Endothelial cell of umbilical vein (primary cell): Measurements from ENCODE around the gene NAA40. TPM values are rescaled to one million over a fixed set of nuclear protein-coding genes. Genes with fewer than 3 reads are reported as not detected.
A peak's percentile ranks its signal among the peaks of the same experiment; 100 is the strongest.

ENCODE experiments used
- BruUV-seq: library from RNA; stranded (reverse); fragments of 400-500 nt; replicated peaks from 2 replicates; lab custom pipeline; 2021; lab: Mats Ljungman, UMichigan
- CTCF ChIA-PET: fragments of 300-600, 350-600 bp; sonication (Branson Sonifier 250); formaldehyde crosslinking; loops from one replicate; lab custom pipeline; 2021; ENCODE audit warnings: antibody characterized with exemption, inconsistent platforms; lab: Charles Lee
- POLR2A ChIA-PET: fragments of 300-600, 350-600 bp; sonication (Branson Sonifier 250); formaldehyde crosslinking; loops from one replicate; lab custom pipeline; 2021; ENCODE audit warnings: antibody characterized with exemption, inconsistent platforms; lab: Charles Lee
- DNase-seq: peaks from one replicate; pipeline ENCODE4 v3.0.0-alpha.2; 2011; ENCODE audit warnings: low read depth, low spot score
- FAIRE-seq: peaks from 2 replicates; lab custom pipeline; 2011; peaks lifted over from hg19 to GRCh38; lab: Jason Lieb, UNC
- H2AFZ ChIP-seq: 2 replicates; pipeline ENCODE4 v1.6.0; 2012; ENCODE audit warnings: low read depth, low read length, control low read depth, inconsistent platforms
- H3K27ac ChIP-seq: 2 replicates; pipeline ENCODE4 v1.5.1; 2011; ENCODE audit warnings: low read depth, mild to moderate bottlenecking, control low read depth, low read length, moderate library complexity; ENCODE audit not compliant: insufficient read depth
- H3K27me3 ChIP-seq, 2 experiments: 2 replicates each; pipeline versions ENCODE4 v1.6.0 to v1.6.1; 2011; ENCODE audit warnings: low read length in 2 of 2, mixed read lengths in 1 of 2; ENCODE audit not compliant: control insufficient read depth in 2 of 2, insufficient read depth in 2 of 2
- H3K36me3 ChIP-seq, 2 experiments: 2 replicates in 1 of 2; 3 replicates in 1 of 2; pipeline ENCODE4 v1.5.1; 2011; ENCODE audit warnings: low read length in 2 of 2, mild to moderate bottlenecking in 1 of 2, moderate library complexity in 1 of 2; ENCODE audit not compliant: control insufficient read depth in 2 of 2, insufficient read depth in 2 of 2; ENCODE audit errors: extremely low read depth in 1 of 2
- H3K4me1 ChIP-seq: 3 replicates; pipeline ENCODE4 v1.5.1; 2011; ENCODE audit warnings: mild to moderate bottlenecking, low read length; ENCODE audit not compliant: control insufficient read depth, insufficient read depth; ENCODE audit errors: extremely low read depth
- H3K4me2 ChIP-seq: 2 replicates; pipeline ENCODE4 v1.6.1; 2011; ENCODE audit warnings: low read length, control low read depth, mixed read lengths; ENCODE audit not compliant: insufficient read depth
- H3K4me3 ChIP-seq, 3 experiments: fragments of 200-600 bp in 1 of 3; sonication (generic), shearing (Covaris generic) in 1 of 3; replicated peaks in 1 of 3; 2 replicates each; pipeline ENCODE4 v1.5.1; 2011 to 2016; ENCODE audit warnings: control low read depth in 3 of 3, low read length in 3 of 3, mild to moderate bottlenecking in 2 of 3, inconsistent platforms in 1 of 3, low read depth in 1 of 3, moderate library complexity in 1 of 3; ENCODE audit not compliant: insufficient read depth in 1 of 3
- H3K79me2 ChIP-seq: 2 replicates; pipeline ENCODE4 v1.6.0; 2012; ENCODE audit warnings: low read length, inconsistent platforms; ENCODE audit not compliant: control insufficient read depth, insufficient read depth
- H3K9ac ChIP-seq: replicated peaks from 2 replicates; pipeline ENCODE3; 2011; ENCODE audit warnings: low read length, control low read depth; ENCODE audit not compliant: insufficient read depth; ENCODE audit errors: extremely low read depth
- H3K9me1 ChIP-seq: replicated peaks from 3 replicates; pipeline ENCODE4 v1.6.0; 2011; ENCODE audit warnings: mild to moderate bottlenecking, low read length; ENCODE audit not compliant: control insufficient read depth, insufficient read depth; ENCODE audit errors: extremely low read depth
- H3K9me3 ChIP-seq: replicated peaks from 2 replicates; pipeline ENCODE4 v1.5.1; 2012; ENCODE audit warnings: low read length, inconsistent platforms; ENCODE audit not compliant: control insufficient read depth, insufficient read depth
- H4K20me1 ChIP-seq: replicated peaks from 2 replicates; pipeline ENCODE3; 2011; ENCODE audit warnings: mild to moderate bottlenecking, low read length; ENCODE audit not compliant: control insufficient read depth, insufficient read depth; ENCODE audit errors: extremely low read depth
- EZH2 ChIP-seq: IDR thresholded peaks from 2 replicates; pipeline ENCODE4 v1.6.1; 2012; ENCODE audit warnings: borderline replicate concordance, low read depth, mild to moderate bottlenecking, moderate library complexity, low read length, inconsistent platforms; ENCODE audit not compliant: severe bottlenecking
- FOS ChIP-seq: IDR thresholded peaks from 2 replicates; pipeline ENCODE4 v1.6.1; 2011; ENCODE audit warnings: mild to moderate bottlenecking, low read length, moderate library complexity, borderline replicate concordance; ENCODE audit not compliant: insufficient read depth
- GATA2 ChIP-seq: IDR thresholded peaks from 2 replicates; pipeline ENCODE4 v1.7.0; 2011; ENCODE audit warnings: low read depth, mild to moderate bottlenecking, moderate library complexity, mixed read lengths, low read length; ENCODE audit not compliant: insufficient read length, insufficient read depth
- JUN ChIP-seq: IDR thresholded peaks from 2 replicates; pipeline ENCODE4 v1.6.1; 2011; ENCODE audit warnings: borderline replicate concordance, low read depth; ENCODE audit not compliant: insufficient read length, insufficient read depth
- MYC ChIP-seq: IDR thresholded peaks from one replicate; pipeline ENCODE4 v1.6.1; 2011; ENCODE audit warnings: mild to moderate bottlenecking, low read depth, low read length
- POLR2A ChIP-seq: IDR thresholded peaks from 2 replicates; pipeline ENCODE4 v1.6.1; 2012; ENCODE audit warnings: low read depth, mild to moderate bottlenecking, control low read depth, low read length
- POLR2AphosphoS5 ChIP-seq: IDR thresholded peaks from 2 replicates; pipeline ENCODE4 v1.6.1; 2012; ENCODE audit warnings: low read depth, mild to moderate bottlenecking, control low read depth, low read length, moderate library complexity; ENCODE audit not compliant: insufficient read depth
- dilution Hi-C: fragments of 300-500 bp; cut with MboI; formaldehyde crosslinking; loops from one replicate; pipeline ENCODE4 v1.15.0; 2019; ENCODE audit warnings: low sequenced_read_pairs; ENCODE audit not compliant: extremely low pct_ligation_motif_present
- intact Hi-C: fragments of 100-400 bp; cut with micrococcal nuclease; formaldehyde crosslinking; loops from one replicate; pipeline ENCODE4 v1.10.0; 2022
- polyA plus RNA-seq, 4 experiments: library from polyadenylated mRNA; depleted of rRNA in 3 of 4; stranded (reverse) in 3 of 4; unstranded in 1 of 4; fragments of >200 nt; gene quantifications; 2 replicates each; pipeline versions ENCODE4 v1.2.1 to v1.2.3, GENCODE V29; 2011 to 2012; ENCODE audit warnings: missing spikeins in 1 of 4
- total RNA-seq: library from RNA; stranded (reverse); gene quantifications from 2 replicates; pipeline ENCODE4 v1.2.3, GENCODE V29; 2021
- TF ChIP-seq, protein P1 (sequence below), 2 donors: IDR thresholded peaks; 1 replicate in 1 of 2; 2 replicates in 1 of 2; pipeline ENCODE4 v1.5.1; 2011; ENCODE audit warnings: low read length in 2 of 2, mild to moderate bottlenecking in 2 of 2, moderate library complexity in 2 of 2, control low read depth in 1 of 2, inconsistent platforms in 1 of 2, low read depth in 1 of 2; ENCODE audit not compliant: insufficient read depth in 1 of 2; ENCODE audit errors: extremely low read depth in 1 of 2
- TF ChIP-seq, protein P2 (sequence below): IDR thresholded peaks from 2 replicates; pipeline ENCODE4 v1.6.1; 2011; ENCODE audit not compliant: insufficient read depth, insufficient read length

The NAA40 gene
- total and polyA plus RNA-seq, 2 donors (not counting 3 experiments of a cell fraction or from before 2014, with no cell fraction given) = 28.5 to 32.3 TPM

DNA sequence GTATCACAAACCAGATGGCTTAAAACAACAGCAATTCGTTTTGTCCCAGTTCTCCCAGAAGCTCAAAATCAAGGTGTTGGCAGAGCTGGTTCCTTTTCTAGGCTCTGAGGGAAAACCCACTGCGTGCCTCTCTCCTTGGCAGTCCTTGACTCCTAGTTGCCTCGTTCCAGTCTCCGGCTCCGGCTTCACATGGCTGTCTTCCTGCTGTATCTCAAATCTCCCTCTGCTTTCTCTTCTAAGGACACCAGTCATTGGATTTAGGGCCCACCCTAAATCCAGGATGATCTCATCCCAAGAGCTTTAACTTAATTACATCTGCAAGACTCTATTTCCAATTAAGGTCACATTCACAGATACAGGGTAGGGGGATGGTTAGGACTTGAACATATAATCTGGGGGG lies 9.2 kb upstream of the NAA40 start:
- intact Hi-C loops (no loop called here), dilution Hi-C loops (no loop called here)
- DNase-seq (no peak), FAIRE-seq (peak; percentile 8)
- Histone ChIP-seq H3K79me2 (no peaks in the 10 kb centered on the region), H4K20me1 (no peaks in the 10 kb centered on the region), H3K27ac (no peak overlapping the region), H3K4me2 (no peak overlapping the region), H2AFZ (no peak overlapping the region), H3K4me1 (no peaks in the 10 kb centered on the region), H3K9me1 (no peaks in the 10 kb centered on the region), H3K9me3 (no peaks in the 10 kb centered on the region), H3K36me3 (no peaks in the 10 kb centered on the region), H3K27me3 (peaks cover 4 to 6% of the 10 kb centered on the region in 2 experiments), H3K9ac (no peak overlapping the region), H3K4me3 (no peak overlapping the region)
- ChIA-PET CTCF (interaction anchor here (0.8 to 3.1 kb wide), 2 partner anchors 8 to 88 kb away, joined by 3 to 11 read pairs; no protein-coding TSS in a partner anchor), POLR2A (no interaction called here)
- no peak for TF ChIP-seq GATA2
- TF ChIP-seq FOS = no peak
- no peak for TF ChIP-seq JUN
- TF ChIP-seq, protein P1, sequence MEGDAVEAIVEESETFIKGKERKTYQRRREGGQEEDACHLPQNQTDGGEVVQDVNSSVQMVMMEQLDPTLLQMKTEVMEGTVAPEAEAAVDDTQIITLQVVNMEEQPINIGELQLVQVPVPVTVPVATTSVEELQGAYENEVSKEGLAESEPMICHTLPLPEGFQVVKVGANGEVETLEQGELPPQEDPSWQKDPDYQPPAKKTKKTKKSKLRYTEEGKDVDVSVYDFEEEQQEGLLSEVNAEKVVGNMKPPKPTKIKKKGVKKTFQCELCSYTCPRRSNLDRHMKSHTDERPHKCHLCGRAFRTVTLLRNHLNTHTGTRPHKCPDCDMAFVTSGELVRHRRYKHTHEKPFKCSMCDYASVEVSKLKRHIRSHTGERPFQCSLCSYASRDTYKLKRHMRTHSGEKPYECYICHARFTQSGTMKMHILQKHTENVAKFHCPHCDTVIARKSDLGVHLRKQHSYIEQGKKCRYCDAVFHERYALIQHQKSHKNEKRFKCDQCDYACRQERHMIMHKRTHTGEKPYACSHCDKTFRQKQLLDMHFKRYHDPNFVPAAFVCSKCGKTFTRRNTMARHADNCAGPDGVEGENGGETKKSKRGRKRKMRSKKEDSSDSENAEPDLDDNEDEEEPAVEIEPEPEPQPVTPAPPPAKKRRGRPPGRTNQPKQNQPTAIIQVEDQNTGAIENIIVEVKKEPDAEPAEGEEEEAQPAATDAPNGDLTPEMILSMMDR (IDR thresholded peaks at IDR 0.05; ENCODE audit: extremely low read depth in 1 of 2, insufficient read depth in 1 of 2, low read depth in 1 of 2, low read length in 2 of 2) = no peak
- TF ChIP-seq, protein P2, sequence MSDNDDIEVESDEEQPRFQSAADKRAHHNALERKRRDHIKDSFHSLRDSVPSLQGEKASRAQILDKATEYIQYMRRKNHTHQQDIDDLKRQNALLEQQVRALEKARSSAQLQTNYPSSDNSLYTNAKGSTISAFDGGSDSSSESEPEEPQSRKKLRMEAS = no peak
- no peak for TF ChIP-seq POLR2A
- TF ChIP-seq MYC = no peak
- no peak for TF ChIP-seq POLR2AphosphoS5
- TF ChIP-seq EZH2 = no peak
- no TSS peak for BruUV-seq
